ENCODE data around the gene CRTC1.
"Not testable (repeated sequence)": the region's sequence is repeated elsewhere in the genome, so short reads cannot be mapped to it uniquely, and the experiment has no call there.

The CRTC1 gene

GRCh38 chr19:18669883-18670282 is 13.6 kb upstream of the CRTC1 start:
- DNase-seq (ENCODE audit: low read depth) = no peak

- no peak for DNase-seq (ENCODE audit: low read depth)
These were observed 13.2 kb upstream of the CRTC1 start for GRCh38 chr19:18670312-18670711.

GRCh38 chr19:18671303-18672043 is 12.0 kb upstream of the CRTC1 start:
- no peak for DNase-seq (ENCODE audit: low read depth)

GRCh38 chr19:18672044-18672451 is 11.4 kb upstream of the CRTC1 start:
- no peak for DNase-seq (ENCODE audit: low read depth)

- no peak for DNase-seq (ENCODE audit: low read depth)
These were observed 10.7 kb upstream of the CRTC1 start for GRCh38 chr19:18672606-18673337.

GRCh38 chr19:18674616-18675015 is 8.9 kb upstream of the CRTC1 start:
- DNase-seq (ENCODE audit: low read depth) = no peak

GRCh38 chr19:18675779-18676178 is 7.7 kb upstream of the CRTC1 start:
- no peak for DNase-seq (ENCODE audit: low read depth)

GRCh38 chr19:18676692-18677091 is 6.8 kb upstream of the CRTC1 start:
- DNase-seq (ENCODE audit: low read depth) = no peak

GRCh38 chr19:18677156-18677555 is 6.3 kb upstream of the CRTC1 start:
- no peak for DNase-seq (ENCODE audit: low read depth)

GRCh38 chr19:18680148-18680547 is 3.3 kb upstream of the CRTC1 start:
- DNase-seq (ENCODE audit: low read depth) = not testable (repeated sequence)

GRCh38 chr19:18682807-18683108 is 722 bp upstream of the CRTC1 start:
- DNase-seq (ENCODE audit: low read depth) = no peak

GRCh38 chr19:18683958-18684641 is 620 bp downstream of the CRTC1 start:
- DNase-seq (ENCODE audit: low read depth) = no peak

GRCh38 chr19:18684642-18684993 is 1.1 kb downstream of the CRTC1 start:
- DNase-seq (ENCODE audit: low read depth) = no peak

- DNase-seq (ENCODE audit: low read depth) = no peak
These were observed 2.2 kb downstream of the CRTC1 start for GRCh38 chr19:18685597-18686190.

- no peak for DNase-seq (ENCODE audit: low read depth)
These were observed 4.4 kb downstream of the CRTC1 start for GRCh38 chr19:18687740-18688465.

- no peak for DNase-seq (ENCODE audit: low read depth)
These were observed 12.5 kb downstream of the CRTC1 start for GRCh38 chr19:18696023-18696422.

GRCh38 chr19:18697680-18698079 is 14.2 kb downstream of the CRTC1 start:
- DNase-seq (ENCODE audit: low read depth) = no peak

GRCh38 chr19:18698321-18699167 is 15.1 kb downstream of the CRTC1 start:
- DNase-seq (ENCODE audit: low read depth) = no peak

GRCh38 chr19:18699403-18700054 is 16.0 kb downstream of the CRTC1 start:
- no peak for DNase-seq (ENCODE audit: low read depth)

GRCh38 chr19:18700501-18701249 is 17.2 kb downstream of the CRTC1 start:
- peak; percentile 44 for DNase-seq (ENCODE audit: low read depth)
